ENCODE measurements around the gene TMEM184C. TPM values are rescaled to one million over a fixed set of nuclear protein-coding genes. Genes with fewer than 3 reads are reported as not detected.

Gene TMEM184C
- total RNA-seq, 1 experiment from 2014 or later, result 36.3 TPM

GRCh38 chr4:147596377-147596776 is 20.8 kb upstream of the TMEM184C start:
- TF ChIP-seq EZH2 (IDR thresholded peaks at IDR 0.05; ENCODE audit: borderline replicate concordance, low read depth, low read length, poor library complexity, severe bottlenecking) (no peak), CTCF (conservative IDR thresholded peaks at IDR 0.05; ENCODE audit: low read depth, low read length) (peak; percentile 47; the same call in 1 of the 2 replicates)

DNA sequence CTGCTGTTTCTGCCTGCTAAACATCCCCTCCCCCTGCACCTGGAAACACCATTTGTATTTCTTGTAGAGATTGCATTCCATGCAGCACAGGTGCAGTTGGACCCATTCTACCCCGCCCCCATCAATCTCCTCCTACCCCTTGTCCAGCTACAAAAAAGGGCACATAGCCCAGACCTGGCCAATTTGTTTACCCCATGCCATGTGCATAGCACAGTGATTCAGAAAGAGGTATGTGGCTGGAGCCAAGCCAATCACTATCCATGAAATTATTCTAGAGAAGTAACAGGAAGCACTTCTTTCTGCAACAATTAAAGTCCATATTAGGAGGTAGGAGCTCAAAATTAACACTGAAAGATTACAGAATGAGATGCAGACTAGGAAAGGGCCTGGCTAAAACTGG is 20.2 kb upstream of the TMEM184C start:
- Histone ChIP-seq H3K9me3 (ENCODE audit: low read depth, low read length, poor library complexity, severe bottlenecking) (no peaks in the 10 kb centered on the region), H3K27me3 (replicated peaks; ENCODE audit: insufficient read depth, low read depth, low read length, poor library complexity) (no peaks in the 10 kb centered on the region), H3K4me1 (ENCODE audit: insufficient read depth, low read length, poor library complexity, severe bottlenecking) (peaks cover 11% of the 10 kb centered on the region), H3K4me3 (ENCODE audit: low read depth, low read length, poor library complexity, severe bottlenecking) (no peak overlapping the region), H3K36me3 (ENCODE audit: insufficient read depth, low read length, poor library complexity, severe bottlenecking) (no peaks in the 10 kb centered on the region), H3K27ac (ENCODE audit: low read depth, low read length, poor library complexity, severe bottlenecking) (peak overlapping the region; percentile 2)
- POLR2A ChIA-PET (ENCODE audit: low non-redundant PET), result no interaction called here
- TF ChIP-seq CTCF (conservative IDR thresholded peaks at IDR 0.05; ENCODE audit: low read depth, low read length) (no peak), EZH2 (IDR thresholded peaks at IDR 0.05; ENCODE audit: borderline replicate concordance, low read depth, low read length, poor library complexity, severe bottlenecking) (no peak)
- CTCF ChIA-PET, result interaction anchor here (3.2 kb wide), 1 partner anchor 270 kb away, joined by 20 read pairs; no protein-coding TSS in a partner anchor
- no TSS peak for BruUV-seq (replicated peaks)
- intact Hi-C loops (cut with micrococcal nuclease; ENCODE audit: unreplicated experiment), result loop anchor here (1.0 kb wide), 1 partner anchor 269 kb away; no protein-coding TSS in a partner anchor
- peak; percentile 72 for DNase-seq (ENCODE audit: low spot score)

More at GRCh38 chr4:147596377-147596776, 20.8 kb upstream of the TMEM184C start:
- H3K27ac ChIP-seq (ENCODE audit: low read depth, low read length, poor library complexity, severe bottlenecking), result no peak overlapping the region
- peak; percentile 55 for DNase-seq (ENCODE audit: low spot score)
- CTCF ChIA-PET, result no interaction called here
- no TSS peak for BruUV-seq (replicated peaks)
- POLR2A ChIA-PET (ENCODE audit: low non-redundant PET), result no interaction called here
- peaks cover 11% of the 10 kb centered on the region for H3K4me1 ChIP-seq (ENCODE audit: insufficient read depth, low read length, poor library complexity, severe bottlenecking)
- no peaks in the 10 kb centered on the region for H3K36me3 ChIP-seq (ENCODE audit: insufficient read depth, low read length, poor library complexity, severe bottlenecking)
- intact Hi-C loops (cut with micrococcal nuclease; ENCODE audit: unreplicated experiment), result loop anchor here (1.0 kb wide), 1 partner anchor 270 kb away; no protein-coding TSS in a partner anchor
- H3K27me3 ChIP-seq (replicated peaks; ENCODE audit: insufficient read depth, low read depth, low read length, poor library complexity), result no peaks in the 10 kb centered on the region
- no peaks in the 10 kb centered on the region for H3K9me3 ChIP-seq (ENCODE audit: low read depth, low read length, poor library complexity, severe bottlenecking)
- no peak overlapping the region for H3K4me3 ChIP-seq (ENCODE audit: low read depth, low read length, poor library complexity, severe bottlenecking)

DNA sequence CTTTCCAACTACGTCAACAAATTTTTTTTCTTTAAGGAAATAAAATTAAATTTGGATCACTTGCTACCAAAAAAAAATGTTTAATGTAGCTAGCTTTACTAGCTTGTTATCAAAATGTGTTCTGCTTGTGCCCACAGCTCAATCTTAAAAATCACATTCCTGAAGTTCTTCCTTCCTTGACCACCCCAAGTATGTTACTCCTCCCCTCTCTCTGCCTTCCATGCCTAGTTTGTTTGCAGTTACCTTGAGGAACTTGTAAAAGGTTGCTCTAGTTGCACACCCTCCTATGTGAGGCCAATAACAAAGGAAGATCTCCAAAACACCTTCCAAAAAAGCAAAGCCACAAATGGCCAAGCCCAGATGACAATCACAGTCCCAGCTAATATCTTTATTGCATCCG is 19.6 kb upstream of the TMEM184C start:
- no peak overlapping the region for H3K4me3 ChIP-seq (ENCODE audit: low read depth, low read length, poor library complexity, severe bottlenecking)
- H3K4me1 ChIP-seq (ENCODE audit: insufficient read depth, low read length, poor library complexity, severe bottlenecking), result peaks cover 11% of the 10 kb centered on the region
- no peak for TF ChIP-seq CTCF (conservative IDR thresholded peaks at IDR 0.05; ENCODE audit: low read depth, low read length)
- TF ChIP-seq EZH2 (IDR thresholded peaks at IDR 0.05; ENCODE audit: borderline replicate concordance, low read depth, low read length, poor library complexity, severe bottlenecking), result no peak
- intact Hi-C loops (cut with micrococcal nuclease; ENCODE audit: unreplicated experiment), result no loop called here
- H3K36me3 ChIP-seq (ENCODE audit: insufficient read depth, low read length, poor library complexity, severe bottlenecking), result no peaks in the 10 kb centered on the region
- H3K9me3 ChIP-seq (ENCODE audit: low read depth, low read length, poor library complexity, severe bottlenecking), result no peaks in the 10 kb centered on the region
- peak overlapping the region; percentile 2 for H3K27ac ChIP-seq (ENCODE audit: low read depth, low read length, poor library complexity, severe bottlenecking)
- no peaks in the 10 kb centered on the region for H3K27me3 ChIP-seq (replicated peaks; ENCODE audit: insufficient read depth, low read depth, low read length, poor library complexity)
- ChIA-PET CTCF (interaction anchor here (3.2 kb wide), 1 partner anchor 269 kb away, joined by 20 read pairs; no protein-coding TSS in a partner anchor), POLR2A (ENCODE audit: low non-redundant PET) (no interaction called here)
- no TSS peak for BruUV-seq (replicated peaks)
- DNase-seq (ENCODE audit: low spot score), result no peak
